ENCODE measurements around the gene AGAP1. TPM values are rescaled to one million over a fixed set of nuclear protein-coding genes. Genes with fewer than 3 reads are reported as not detected.

Gene AGAP1
- total and polyA plus RNA-seq, 11 donors, result 5.9 to 21.6 (median 18.9) TPM

DNA sequence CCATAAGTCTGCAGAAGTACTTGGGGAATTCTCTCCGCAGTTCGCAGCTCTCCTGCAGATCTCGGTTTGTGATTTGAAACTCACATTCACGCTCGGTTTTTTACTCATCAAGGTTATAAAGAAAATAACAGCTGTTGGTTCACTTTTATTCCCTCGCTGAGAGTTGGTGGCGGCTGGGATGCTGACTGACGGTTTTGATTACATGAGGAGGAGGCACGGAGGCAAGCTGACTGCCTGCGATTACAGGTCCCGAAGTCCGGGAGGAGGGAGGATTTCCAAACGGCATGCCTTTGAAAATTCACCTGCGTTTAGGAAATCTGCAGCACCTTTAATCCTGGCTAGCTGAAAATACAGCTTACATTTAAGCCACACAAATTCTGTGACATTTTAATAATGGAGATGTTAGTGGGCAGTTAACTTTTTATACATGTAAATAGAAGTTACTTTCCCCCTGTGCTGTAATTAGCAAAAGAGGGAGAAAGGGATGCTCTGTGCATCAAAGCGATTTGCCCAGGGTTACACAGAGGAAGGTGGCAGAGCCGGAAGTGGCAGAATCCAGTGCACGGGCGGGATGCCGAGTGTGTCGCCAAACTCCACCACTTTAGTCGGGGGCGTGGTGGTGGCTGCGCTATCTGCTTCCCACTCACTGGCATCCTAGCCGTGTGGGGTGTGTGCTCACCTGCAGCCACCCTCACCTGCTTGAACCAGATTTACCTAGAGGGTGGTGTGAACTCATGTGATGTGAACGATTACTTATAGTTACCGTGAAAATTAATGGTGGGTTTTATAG, 14.7 kb downstream of the AGAP1 start:
- no peak overlapping the region for H3K4me3 ChIP-seq
- no peaks in the 10 kb centered on the region for H3K27me3 ChIP-seq
- no peak overlapping the region for H3K27ac ChIP-seq
- no peak for ATAC-seq
- DNase-seq, result no peak
- no peaks in the 10 kb centered on the region for H3K9me3 ChIP-seq
- 90 to 94% (median 93%) methylated on average over 26 of the region's 26 CpGs for WGBS, 4 donors
- peaks cover 0 to 31% (median 10%) of the 10 kb centered on the region in 12 donors for H3K4me1 ChIP-seq
- no peaks in the 10 kb centered on the region for H3K36me3 ChIP-seq
- intact Hi-C loops (cut with DNase I), result loop anchor here in 1 of 10 donors (10.0 kb wide), 1 partner anchor 374 kb away; no protein-coding TSS in a partner anchor
- TF ChIP-seq CTCF (IDR thresholded peaks at IDR 0.05) (no peak), POLR2A (IDR thresholded peaks at IDR 0.05) (no peak)

DNA sequence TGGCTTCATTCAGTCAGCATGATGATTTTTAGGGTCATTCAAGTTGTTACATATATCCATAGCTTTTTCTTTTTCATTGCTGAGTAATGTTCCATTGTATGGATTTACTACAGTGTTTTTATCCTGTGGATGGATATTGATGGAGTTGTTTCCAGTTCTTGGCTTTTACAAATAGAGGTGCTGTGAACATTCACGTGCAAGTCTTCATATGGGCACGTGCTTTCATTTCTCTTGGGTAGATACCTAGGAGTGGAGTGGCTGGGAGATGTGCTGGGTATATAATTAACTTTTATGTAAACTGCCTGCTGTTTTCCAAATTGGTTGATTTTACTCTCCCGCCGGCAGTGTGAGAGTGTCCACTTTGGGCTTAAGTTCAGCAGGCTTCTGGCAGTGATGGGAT, 16.5 kb downstream of the AGAP1 start:
- WGBS, 4 donors, result 65 to 93% (median 86%) methylated on average over 4 of the region's 4 CpGs
- Histone ChIP-seq H3K4me1 (peaks cover 0 to 15% (median 4%) of the 10 kb centered on the region in 12 donors), H3K36me3 (no peaks in the 10 kb centered on the region), H3K27me3 (no peaks in the 10 kb centered on the region), H3K27ac (no peak overlapping the region), H3K4me3 (no peak overlapping the region), H3K9me3 (no peaks in the 10 kb centered on the region)
- intact Hi-C loops (cut with DNase I), result no loop called here
- ATAC-seq, result no peak
- DNase-seq, result no peak
- TF ChIP-seq POLR2A (IDR thresholded peaks at IDR 0.05) (no peak), CTCF (IDR thresholded peaks at IDR 0.05) (no peak)

- intact Hi-C loops (cut with DNase I), result no loop called here
- peak in 1 of 5 donors; percentile 21 for DNase-seq
- no peaks in the 10 kb centered on the region for H3K9me3 ChIP-seq
- peak in 2 of 4 donors; percentile 38 to 44 for ATAC-seq
- H3K36me3 ChIP-seq, result no peaks in the 10 kb centered on the region
- H3K4me3 ChIP-seq, result no peak overlapping the region
- TF ChIP-seq CTCF (IDR thresholded peaks at IDR 0.05) (no peak), POLR2A (IDR thresholded peaks at IDR 0.05) (no peak)
- 31 to 75% (median 67%) methylated on average over 2 to 7 of the region's 7 CpGs for WGBS, 4 donors
- H3K27ac ChIP-seq, result no peak overlapping the region
- H3K27me3 ChIP-seq, result no peaks in the 10 kb centered on the region
- H3K4me1 ChIP-seq, result peaks cover 0 to 9% (median 0%) of the 10 kb centered on the region in 12 donors
Observed at GRCh38 chr2:235511187-235511661, 17.4 kb downstream of the AGAP1 start.

DNA sequence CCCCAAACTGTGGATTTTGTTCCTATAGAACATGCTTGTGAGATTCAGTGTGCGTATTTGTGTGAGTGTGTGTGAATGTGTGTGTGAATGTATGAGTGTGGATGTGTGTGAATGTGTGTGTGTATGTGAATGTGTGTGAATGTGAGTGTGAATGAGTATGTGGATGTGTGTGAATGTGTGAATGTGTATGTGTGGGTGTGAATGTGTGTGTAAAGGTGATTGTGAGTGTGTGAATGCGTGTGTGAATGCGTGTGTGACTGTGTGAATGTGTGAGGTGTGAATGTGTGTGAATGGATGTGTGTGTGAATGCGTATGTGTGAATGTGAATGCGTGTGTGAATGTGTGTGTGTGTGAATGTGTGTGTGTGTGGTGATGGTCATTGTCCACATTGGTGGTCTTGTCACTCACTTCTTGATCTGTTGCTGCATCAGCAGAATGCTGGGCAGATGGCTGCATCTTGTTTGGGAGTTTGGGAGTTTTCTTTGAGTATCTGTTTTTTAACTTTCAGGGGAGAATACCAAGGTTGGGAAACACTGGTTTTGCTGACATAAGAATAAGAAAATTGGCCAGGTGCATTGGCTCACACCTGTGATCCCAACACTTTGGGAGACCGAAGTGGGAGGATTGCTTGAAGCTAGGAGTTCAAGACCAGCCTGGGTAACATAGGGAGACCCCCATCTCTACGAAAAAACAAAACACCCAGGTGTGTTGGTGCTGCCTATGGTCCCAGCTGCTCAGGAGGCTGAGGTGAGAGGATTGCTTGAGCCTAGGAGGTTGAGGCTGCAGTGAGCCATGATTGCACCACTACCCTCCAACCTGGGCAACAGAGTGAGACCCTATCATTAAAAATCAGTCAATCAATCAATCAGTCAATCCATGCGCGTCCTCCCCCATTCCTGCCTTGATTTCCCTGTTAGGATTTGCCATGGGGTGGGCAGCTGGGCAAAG, 18.2 kb downstream of the AGAP1 start:
- Histone ChIP-seq H3K27me3 (no peaks in the 10 kb centered on the region), H3K27ac (no peak overlapping the region), H3K36me3 (no peaks in the 10 kb centered on the region), H3K9me3 (no peaks in the 10 kb centered on the region), H3K4me3 (no peak overlapping the region), H3K4me1 (peaks cover 0 to 9% (median 0%) of the 10 kb centered on the region in 12 donors)
- DNase-seq, result peak in 1 of 5 donors; percentile 17
- intact Hi-C loops (cut with DNase I), result no loop called here
- no peak for TF ChIP-seq POLR2A (IDR thresholded peaks at IDR 0.05)
- no peak for TF ChIP-seq CTCF (IDR thresholded peaks at IDR 0.05)
- no peak for ATAC-seq
- 90 to 97% (median 94%) methylated on average over 9 of the region's 9 CpGs for WGBS, 4 donors

Data from heart left ventricle (tissue), 16 donors.